ENCODE results near the gene OTX2.

Gene OTX2

GRCh38 chr14:56796259-56796658 lies 14.0 kb downstream of the OTX2 start:
- H3K36me3 ChIP-seq (ENCODE audit: control insufficient read depth, insufficient read depth, low read length), result no peaks in the 10 kb centered on the region
- H3K9me3 ChIP-seq (ENCODE audit: control insufficient read depth, low read length), result no peaks in the 10 kb centered on the region
- no peak overlapping the region for H3K27ac ChIP-seq (ENCODE audit: insufficient read depth, low read length, poor library complexity, severe bottlenecking)
- no peak for DNase-seq
- H3K27me3 ChIP-seq (replicated peaks; ENCODE audit: control insufficient read depth, insufficient read depth, low read length, poor library complexity, severe bottlenecking), result peaks cover 57% of the 10 kb centered on the region
- H3K4me3 ChIP-seq (ENCODE audit: insufficient read depth, low read depth, low read length, poor library complexity, severe bottlenecking), result no peak overlapping the region
- no peaks in the 10 kb centered on the region for H3K4me1 ChIP-seq (ENCODE audit: control insufficient read depth, insufficient read depth, low read length, poor library complexity, severe bottlenecking)

DNA sequence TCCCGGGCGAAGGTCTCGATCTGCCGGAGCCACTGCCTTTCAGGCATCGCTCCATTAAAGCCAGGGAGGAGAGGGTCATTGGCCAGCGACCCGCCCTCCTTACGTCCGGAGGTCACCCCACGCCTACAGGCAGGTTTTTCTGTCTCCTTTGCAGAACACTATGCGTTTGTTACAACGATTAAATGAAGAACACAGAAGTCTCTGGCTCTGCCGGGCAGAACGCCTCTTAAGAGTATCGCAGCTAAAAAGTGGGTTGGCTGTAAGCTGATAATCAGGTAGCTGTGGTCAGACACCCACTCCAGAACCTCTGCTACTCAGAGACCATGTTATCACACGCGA lies 15.0 kb downstream of the OTX2 start:
- Histone ChIP-seq H3K4me1 (ENCODE audit: control insufficient read depth, insufficient read depth, low read length, poor library complexity, severe bottlenecking) (no peaks in the 10 kb centered on the region), H3K4me3 (ENCODE audit: insufficient read depth, low read depth, low read length, poor library complexity, severe bottlenecking) (no peak overlapping the region), H3K36me3 (ENCODE audit: control insufficient read depth, insufficient read depth, low read length) (no peaks in the 10 kb centered on the region), H3K27me3 (replicated peaks; ENCODE audit: control insufficient read depth, insufficient read depth, low read length, poor library complexity, severe bottlenecking) (peaks cover 53% of the 10 kb centered on the region), H3K27ac (ENCODE audit: insufficient read depth, low read length, poor library complexity, severe bottlenecking) (no peak overlapping the region), H3K9me3 (ENCODE audit: control insufficient read depth, low read length) (no peaks in the 10 kb centered on the region)
- no peak for DNase-seq

GRCh38 chr14:56794557-56795283 lies 15.6 kb downstream of the OTX2 start:
- H3K27me3 ChIP-seq (replicated peaks; ENCODE audit: control insufficient read depth, insufficient read depth, low read length, poor library complexity, severe bottlenecking), result peaks cover 50% of the 10 kb centered on the region
- H3K36me3 ChIP-seq (ENCODE audit: control insufficient read depth, insufficient read depth, low read length), result no peaks in the 10 kb centered on the region
- DNase-seq, result no peak
- H3K4me1 ChIP-seq (ENCODE audit: control insufficient read depth, insufficient read depth, low read length, poor library complexity, severe bottlenecking), result no peaks in the 10 kb centered on the region
- H3K4me3 ChIP-seq (ENCODE audit: insufficient read depth, low read depth, low read length, poor library complexity, severe bottlenecking), result no peak overlapping the region
- no peaks in the 10 kb centered on the region for H3K9me3 ChIP-seq (ENCODE audit: control insufficient read depth, low read length)
- H3K27ac ChIP-seq (ENCODE audit: insufficient read depth, low read length, poor library complexity, severe bottlenecking), result no peak overlapping the region

DNA sequence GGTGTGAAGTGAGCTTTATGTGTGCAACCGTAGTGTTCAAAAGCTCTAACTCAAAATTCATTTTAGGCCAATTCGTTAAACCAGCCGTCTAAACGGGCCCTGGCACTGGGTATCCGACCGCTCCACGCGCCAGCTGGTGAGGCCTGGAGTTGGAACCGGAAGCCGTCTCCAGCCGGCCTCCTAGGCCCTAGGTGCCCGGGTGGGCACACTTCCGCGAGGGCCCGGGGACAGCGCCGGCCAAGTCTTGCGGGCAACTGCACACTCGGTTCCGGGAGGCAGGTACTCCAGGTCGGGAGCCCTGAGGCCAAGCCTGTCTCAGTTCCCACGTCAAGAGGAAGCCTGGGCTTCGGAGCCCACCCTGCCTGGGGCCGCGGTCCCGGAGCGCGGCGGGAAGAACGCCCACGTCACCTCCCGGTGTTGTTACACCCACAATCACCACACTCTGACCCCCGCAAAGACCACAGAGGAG lies 16.2 kb downstream of the OTX2 start:
- Histone ChIP-seq H3K4me1 (ENCODE audit: control insufficient read depth, insufficient read depth, low read length, poor library complexity, severe bottlenecking) (no peaks in the 10 kb centered on the region), H3K4me3 (ENCODE audit: insufficient read depth, low read depth, low read length, poor library complexity, severe bottlenecking) (no peak overlapping the region), H3K9me3 (ENCODE audit: control insufficient read depth, low read length) (no peaks in the 10 kb centered on the region), H3K27me3 (replicated peaks; ENCODE audit: control insufficient read depth, insufficient read depth, low read length, poor library complexity, severe bottlenecking) (peaks cover 44% of the 10 kb centered on the region), H3K27ac (ENCODE audit: insufficient read depth, low read length, poor library complexity, severe bottlenecking) (no peak overlapping the region), H3K36me3 (ENCODE audit: control insufficient read depth, insufficient read depth, low read length) (no peaks in the 10 kb centered on the region)
- DNase-seq, result no peak

DNA sequence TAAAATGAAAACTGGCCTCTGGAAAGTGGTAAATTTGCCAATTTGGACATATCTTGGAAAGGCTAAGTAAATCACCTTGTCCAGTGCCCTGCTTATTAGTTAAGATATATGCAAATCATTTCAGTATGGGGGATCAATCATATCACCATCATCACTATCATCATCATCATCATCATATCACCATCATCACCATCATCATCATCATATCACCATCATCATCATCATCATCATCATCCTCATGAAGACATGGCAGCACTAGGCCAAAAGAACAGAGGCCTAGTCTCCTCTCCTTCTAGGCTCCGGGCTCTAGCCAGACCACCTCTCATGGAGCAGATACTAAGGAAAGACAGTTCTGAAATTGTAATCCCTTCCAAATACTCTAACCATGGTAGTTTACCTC lies 20.3 kb downstream of the OTX2 start:
- H3K9me3 ChIP-seq (ENCODE audit: control insufficient read depth, low read length), result no peaks in the 10 kb centered on the region
- H3K36me3 ChIP-seq (ENCODE audit: control insufficient read depth, insufficient read depth, low read length), result no peaks in the 10 kb centered on the region
- H3K4me1 ChIP-seq (ENCODE audit: control insufficient read depth, insufficient read depth, low read length, poor library complexity, severe bottlenecking), result no peaks in the 10 kb centered on the region
- DNase-seq, result no peak
- no peak overlapping the region for H3K27ac ChIP-seq (ENCODE audit: insufficient read depth, low read length, poor library complexity, severe bottlenecking)
- H3K27me3 ChIP-seq (replicated peaks; ENCODE audit: control insufficient read depth, insufficient read depth, low read length, poor library complexity, severe bottlenecking), result peaks cover 15% of the 10 kb centered on the region
- no peak overlapping the region for H3K4me3 ChIP-seq (ENCODE audit: insufficient read depth, low read depth, low read length, poor library complexity, severe bottlenecking)

- Histone ChIP-seq H3K4me3 (ENCODE audit: insufficient read depth, low read depth, low read length, poor library complexity, severe bottlenecking) (no peak overlapping the region), H3K27ac (ENCODE audit: insufficient read depth, low read length, poor library complexity, severe bottlenecking) (no peak overlapping the region), H3K27me3 (replicated peaks; ENCODE audit: control insufficient read depth, insufficient read depth, low read length, poor library complexity, severe bottlenecking) (no peaks in the 10 kb centered on the region), H3K9me3 (ENCODE audit: control insufficient read depth, low read length) (no peaks in the 10 kb centered on the region), H3K4me1 (ENCODE audit: control insufficient read depth, insufficient read depth, low read length, poor library complexity, severe bottlenecking) (no peaks in the 10 kb centered on the region), H3K36me3 (ENCODE audit: control insufficient read depth, insufficient read depth, low read length) (no peaks in the 10 kb centered on the region)
- no peak for DNase-seq
These were observed 22.7 kb downstream of the OTX2 start for GRCh38 chr14:56787530-56787929.

GRCh38 chr14:56782711-56783110 lies 27.6 kb downstream of the OTX2 start:
- no peaks in the 10 kb centered on the region for H3K36me3 ChIP-seq (ENCODE audit: control insufficient read depth, insufficient read depth, low read length)
- no peaks in the 10 kb centered on the region for H3K27me3 ChIP-seq (replicated peaks; ENCODE audit: control insufficient read depth, insufficient read depth, low read length, poor library complexity, severe bottlenecking)
- H3K9me3 ChIP-seq (ENCODE audit: control insufficient read depth, low read length), result no peaks in the 10 kb centered on the region
- H3K4me3 ChIP-seq (ENCODE audit: insufficient read depth, low read depth, low read length, poor library complexity, severe bottlenecking), result no peak overlapping the region
- no peak overlapping the region for H3K27ac ChIP-seq (ENCODE audit: insufficient read depth, low read length, poor library complexity, severe bottlenecking)
- DNase-seq, result no peak
- no peaks in the 10 kb centered on the region for H3K4me1 ChIP-seq (ENCODE audit: control insufficient read depth, insufficient read depth, low read length, poor library complexity, severe bottlenecking)

- no peak overlapping the region for H3K4me3 ChIP-seq (ENCODE audit: insufficient read depth, low read depth, low read length, poor library complexity, severe bottlenecking)
- H3K27ac ChIP-seq (ENCODE audit: insufficient read depth, low read length, poor library complexity, severe bottlenecking), result no peak overlapping the region
- no peaks in the 10 kb centered on the region for H3K27me3 ChIP-seq (replicated peaks; ENCODE audit: control insufficient read depth, insufficient read depth, low read length, poor library complexity, severe bottlenecking)
- no peaks in the 10 kb centered on the region for H3K9me3 ChIP-seq (ENCODE audit: control insufficient read depth, low read length)
- no peaks in the 10 kb centered on the region for H3K4me1 ChIP-seq (ENCODE audit: control insufficient read depth, insufficient read depth, low read length, poor library complexity, severe bottlenecking)
- H3K36me3 ChIP-seq (ENCODE audit: control insufficient read depth, insufficient read depth, low read length), result no peaks in the 10 kb centered on the region
- no peak for DNase-seq
These were observed 35.8 kb downstream of the OTX2 start for GRCh38 chr14:56774503-56774902.

DNA sequence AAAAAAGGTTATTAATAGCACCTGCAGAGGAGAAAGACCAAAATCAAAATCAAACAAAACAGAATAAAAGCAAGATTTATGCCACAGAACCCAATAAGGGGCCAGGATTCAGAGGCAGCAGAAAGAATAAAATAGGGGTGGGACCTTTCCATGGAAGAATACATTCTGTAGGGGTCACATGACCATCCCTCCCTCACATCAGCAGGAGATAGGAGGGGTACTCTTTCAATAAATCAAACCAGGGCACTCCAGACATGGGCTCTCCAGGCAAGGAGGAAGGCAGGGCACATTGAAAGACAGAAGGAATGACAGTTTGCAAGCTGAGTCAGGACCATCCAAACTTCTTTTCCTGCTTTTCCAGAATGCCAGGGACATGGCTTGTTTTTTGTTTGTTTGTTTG lies 39.8 kb downstream of the OTX2 start:
- H3K4me1 ChIP-seq (ENCODE audit: control insufficient read depth, insufficient read depth, low read length, poor library complexity, severe bottlenecking), result no peaks in the 10 kb centered on the region
- no peaks in the 10 kb centered on the region for H3K27me3 ChIP-seq (replicated peaks; ENCODE audit: control insufficient read depth, insufficient read depth, low read length, poor library complexity, severe bottlenecking)
- no peaks in the 10 kb centered on the region for H3K36me3 ChIP-seq (ENCODE audit: control insufficient read depth, insufficient read depth, low read length)
- DNase-seq, result no peak
- H3K9me3 ChIP-seq (ENCODE audit: control insufficient read depth, low read length), result no peaks in the 10 kb centered on the region
- H3K27ac ChIP-seq (ENCODE audit: insufficient read depth, low read length, poor library complexity, severe bottlenecking), result no peak overlapping the region
- H3K4me3 ChIP-seq (ENCODE audit: insufficient read depth, low read depth, low read length, poor library complexity, severe bottlenecking), result no peak overlapping the region

DNA sequence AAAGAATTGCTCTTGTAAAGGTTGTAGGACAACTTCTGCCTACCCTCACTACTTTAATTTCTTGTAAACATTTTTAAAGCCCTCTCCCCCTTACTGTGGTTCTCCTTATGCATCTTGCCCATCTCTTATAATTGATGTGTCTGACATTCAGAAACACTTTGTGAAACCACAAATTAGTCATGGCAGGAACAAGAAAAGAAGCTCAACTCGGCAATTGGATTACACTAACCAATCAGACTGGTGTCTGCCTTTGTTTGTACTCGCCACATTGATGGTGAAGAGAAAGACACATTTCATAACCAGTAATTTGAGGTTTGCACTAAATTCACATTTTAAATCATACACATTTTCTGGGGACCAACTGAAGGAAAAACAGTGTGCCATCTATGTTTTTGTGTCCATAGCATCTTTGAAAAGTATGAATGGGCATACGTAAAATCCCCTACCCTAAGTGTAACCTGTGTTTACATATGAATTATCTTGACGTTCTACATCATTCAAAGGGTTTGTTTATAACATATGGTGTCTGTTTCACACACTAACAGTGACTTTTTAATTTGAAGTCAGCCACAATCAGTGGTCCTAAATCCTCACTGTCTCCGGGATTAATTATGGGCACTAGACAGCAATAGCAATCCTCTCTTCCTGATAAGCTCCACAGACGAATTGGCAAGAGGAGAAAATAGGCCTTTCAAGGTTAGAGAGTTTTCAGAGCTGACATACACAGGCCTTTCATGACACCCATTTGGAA lies 49.9 kb downstream of the OTX2 start:
- no peaks in the 10 kb centered on the region for H3K36me3 ChIP-seq (ENCODE audit: control insufficient read depth, insufficient read depth, low read length)
- no peak for DNase-seq
- no peaks in the 10 kb centered on the region for H3K4me1 ChIP-seq (ENCODE audit: control insufficient read depth, insufficient read depth, low read length, poor library complexity, severe bottlenecking)
- no peak overlapping the region for H3K4me3 ChIP-seq (ENCODE audit: insufficient read depth, low read depth, low read length, poor library complexity, severe bottlenecking)
- H3K27me3 ChIP-seq (replicated peaks; ENCODE audit: control insufficient read depth, insufficient read depth, low read length, poor library complexity, severe bottlenecking), result no peaks in the 10 kb centered on the region
- H3K27ac ChIP-seq (ENCODE audit: insufficient read depth, low read length, poor library complexity, severe bottlenecking), result no peak overlapping the region
- H3K9me3 ChIP-seq (ENCODE audit: control insufficient read depth, low read length), result no peaks in the 10 kb centered on the region

All from effector memory CD4-positive, alpha-beta T cell (primary cell).